Measurements from ENCODE around the gene SLC26A11.
A peak's percentile ranks its signal among the peaks of the same experiment; 100 is the strongest.

The SLC26A11 gene

DNA sequence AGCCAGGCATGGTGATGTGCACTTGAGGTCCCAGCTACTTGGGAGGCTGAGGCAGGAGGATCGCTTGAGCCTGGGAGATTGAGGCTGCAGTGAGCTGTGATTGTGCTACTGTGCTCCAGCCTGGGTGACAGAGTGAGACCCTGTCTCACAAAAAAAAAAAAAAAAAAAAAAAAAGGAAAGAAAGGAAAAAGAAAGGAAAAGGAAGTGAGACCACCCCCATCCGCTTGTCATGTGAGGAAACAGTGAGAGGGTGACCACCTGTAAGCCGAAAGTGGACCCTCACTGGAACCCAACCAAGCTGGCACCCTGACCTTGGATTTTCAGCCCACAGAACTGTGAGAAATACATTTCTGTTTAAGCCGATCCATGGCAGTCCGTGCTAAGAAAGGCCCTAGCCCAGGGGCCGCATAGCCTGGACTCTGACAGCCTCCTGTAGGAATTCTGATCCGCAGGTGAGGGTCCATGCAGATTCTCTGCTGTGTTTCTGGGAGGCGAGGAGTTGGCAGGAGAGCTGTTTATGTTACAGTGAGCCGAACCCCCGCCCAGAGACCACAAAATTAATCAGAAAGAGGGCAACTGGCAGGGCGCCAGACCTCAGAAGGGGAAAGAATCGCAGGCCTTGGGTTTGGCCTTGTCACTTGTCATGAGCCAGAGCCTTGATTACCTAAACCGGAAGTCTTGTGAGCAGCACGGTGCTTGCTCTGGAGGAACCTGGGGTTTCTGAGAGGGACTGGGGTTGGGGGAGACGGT is 1.0 kb upstream of the SLC26A11 start:
- TF ChIP-seq CREB5 (CRISPR knock-in tag; IDR thresholded peaks at IDR 0.05; ENCODE audit: low read depth), result no peak
- TF ChIP-seq, protein P1, sequence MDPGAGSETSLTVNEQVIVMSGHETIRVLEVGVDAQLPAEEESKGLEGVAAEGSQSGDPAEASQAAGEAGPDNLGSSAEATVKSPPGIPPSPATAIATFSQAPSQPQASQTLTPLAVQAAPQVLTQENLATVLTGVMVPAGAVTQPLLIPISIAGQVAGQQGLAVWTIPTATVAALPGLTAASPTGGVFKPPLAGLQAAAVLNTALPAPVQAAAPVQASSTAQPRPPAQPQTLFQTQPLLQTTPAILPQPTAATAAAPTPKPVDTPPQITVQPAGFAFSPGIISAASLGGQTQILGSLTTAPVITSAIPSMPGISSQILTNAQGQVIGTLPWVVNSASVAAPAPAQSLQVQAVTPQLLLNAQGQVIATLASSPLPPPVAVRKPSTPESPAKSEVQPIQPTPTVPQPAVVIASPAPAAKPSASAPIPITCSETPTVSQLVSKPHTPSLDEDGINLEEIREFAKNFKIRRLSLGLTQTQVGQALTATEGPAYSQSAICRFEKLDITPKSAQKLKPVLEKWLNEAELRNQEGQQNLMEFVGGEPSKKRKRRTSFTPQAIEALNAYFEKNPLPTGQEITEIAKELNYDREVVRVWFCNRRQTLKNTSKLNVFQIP (CRISPR knock-in tag; IDR thresholded peaks at IDR 0.05; ENCODE audit: borderline replicate concordance, low read depth), result no peak
- TF ChIP-seq, protein P2, sequence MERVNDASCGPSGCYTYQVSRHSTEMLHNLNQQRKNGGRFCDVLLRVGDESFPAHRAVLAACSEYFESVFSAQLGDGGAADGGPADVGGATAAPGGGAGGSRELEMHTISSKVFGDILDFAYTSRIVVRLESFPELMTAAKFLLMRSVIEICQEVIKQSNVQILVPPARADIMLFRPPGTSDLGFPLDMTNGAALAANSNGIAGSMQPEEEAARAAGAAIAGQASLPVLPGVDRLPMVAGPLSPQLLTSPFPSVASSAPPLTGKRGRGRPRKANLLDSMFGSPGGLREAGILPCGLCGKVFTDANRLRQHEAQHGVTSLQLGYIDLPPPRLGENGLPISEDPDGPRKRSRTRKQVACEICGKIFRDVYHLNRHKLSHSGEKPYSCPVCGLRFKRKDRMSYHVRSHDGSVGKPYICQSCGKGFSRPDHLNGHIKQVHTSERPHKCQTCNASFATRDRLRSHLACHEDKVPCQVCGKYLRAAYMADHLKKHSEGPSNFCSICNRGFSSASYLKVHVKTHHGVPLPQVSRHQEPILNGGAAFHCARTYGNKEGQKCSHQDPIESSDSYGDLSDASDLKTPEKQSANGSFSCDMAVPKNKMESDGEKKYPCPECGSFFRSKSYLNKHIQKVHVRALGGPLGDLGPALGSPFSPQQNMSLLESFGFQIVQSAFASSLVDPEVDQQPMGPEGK (CRISPR knock-in tag; IDR thresholded peaks at IDR 0.05; ENCODE audit: borderline replicate concordance), result no peak
- TF ChIP-seq, protein P3, sequence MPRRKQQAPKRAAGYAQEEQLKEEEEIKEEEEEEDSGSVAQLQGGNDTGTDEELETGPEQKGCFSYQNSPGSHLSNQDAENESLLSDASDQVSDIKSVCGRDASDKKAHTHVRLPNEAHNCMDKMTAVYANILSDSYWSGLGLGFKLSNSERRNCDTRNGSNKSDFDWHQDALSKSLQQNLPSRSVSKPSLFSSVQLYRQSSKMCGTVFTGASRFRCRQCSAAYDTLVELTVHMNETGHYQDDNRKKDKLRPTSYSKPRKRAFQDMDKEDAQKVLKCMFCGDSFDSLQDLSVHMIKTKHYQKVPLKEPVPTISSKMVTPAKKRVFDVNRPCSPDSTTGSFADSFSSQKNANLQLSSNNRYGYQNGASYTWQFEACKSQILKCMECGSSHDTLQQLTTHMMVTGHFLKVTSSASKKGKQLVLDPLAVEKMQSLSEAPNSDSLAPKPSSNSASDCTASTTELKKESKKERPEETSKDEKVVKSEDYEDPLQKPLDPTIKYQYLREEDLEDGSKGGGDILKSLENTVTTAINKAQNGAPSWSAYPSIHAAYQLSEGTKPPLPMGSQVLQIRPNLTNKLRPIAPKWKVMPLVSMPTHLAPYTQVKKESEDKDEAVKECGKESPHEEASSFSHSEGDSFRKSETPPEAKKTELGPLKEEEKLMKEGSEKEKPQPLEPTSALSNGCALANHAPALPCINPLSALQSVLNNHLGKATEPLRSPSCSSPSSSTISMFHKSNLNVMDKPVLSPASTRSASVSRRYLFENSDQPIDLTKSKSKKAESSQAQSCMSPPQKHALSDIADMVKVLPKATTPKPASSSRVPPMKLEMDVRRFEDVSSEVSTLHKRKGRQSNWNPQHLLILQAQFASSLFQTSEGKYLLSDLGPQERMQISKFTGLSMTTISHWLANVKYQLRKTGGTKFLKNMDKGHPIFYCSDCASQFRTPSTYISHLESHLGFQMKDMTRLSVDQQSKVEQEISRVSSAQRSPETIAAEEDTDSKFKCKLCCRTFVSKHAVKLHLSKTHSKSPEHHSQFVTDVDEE (CRISPR knock-in tag; IDR thresholded peaks at IDR 0.05), result no peak
- TF ChIP-seq SNAI2 (CRISPR knock-in tag; IDR thresholded peaks at IDR 0.05), result no peak
- TF ChIP-seq ZFP3 (CRISPR knock-in tag; IDR thresholded peaks at IDR 0.05), result no peak
- no peak for TF ChIP-seq ZNF565 (CRISPR knock-in tag; conservative IDR thresholded peaks at IDR 0.05; ENCODE audit: low read depth)
- TF ChIP-seq ZNF8 (CRISPR knock-in tag; IDR thresholded peaks at IDR 0.05), result no peak
- no peak for TF ChIP-seq ARNTL (CRISPR knock-in tag; IDR thresholded peaks at IDR 0.05; ENCODE audit: borderline replicate concordance, low read depth)
- ATAC-seq, result peak; percentile 54

GRCh38 chr17:80219763-80220053 is 519 bp upstream of the SLC26A11 start:
- TF ChIP-seq OSR1 (CRISPR knock-in tag; IDR thresholded peaks at IDR 0.05) (no peak), ZFP3 (CRISPR knock-in tag; IDR thresholded peaks at IDR 0.05) (no peak), CREB5 (CRISPR knock-in tag; IDR thresholded peaks at IDR 0.05; ENCODE audit: low read depth) (no peak), CSRNP3 (CRISPR knock-in tag; IDR thresholded peaks at IDR 0.05) (no peak), ZC3H10 (CRISPR knock-in tag; IDR thresholded peaks at IDR 0.05) (no peak), SNAI2 (CRISPR knock-in tag; IDR thresholded peaks at IDR 0.05) (no peak), ZFP30 (CRISPR knock-in tag; IDR thresholded peaks at IDR 0.05) (no peak), TOX (CRISPR knock-in tag; IDR thresholded peaks at IDR 0.05; ENCODE audit: borderline replicate concordance) (no peak), TCF4 (CRISPR knock-in tag; IDR thresholded peaks at IDR 0.05; ENCODE audit: borderline replicate concordance) (no peak), ESRRG (CRISPR knock-in tag; IDR thresholded peaks at IDR 0.05) (no peak)
- TF ChIP-seq, protein P1 (CRISPR knock-in tag; IDR thresholded peaks at IDR 0.05; ENCODE audit: borderline replicate concordance, low read depth), result no peak
- no peak; the same call in 1 of the 3 replicates for ATAC-seq
